GM21723 (cell line): ENCODE results near the gene ZAP70.

Source experiments
- ATAC-seq: cut with Tn5 transposase; IDR thresholded peaks from one replicate; pipeline ENCODE4 v1.9.1; 2021; ENCODE audit warnings: mild to moderate bottlenecking, moderate library complexity; ENCODE audit not compliant: unreplicated experiment

ZAP70 gene

GRCh38 chr2:97715951-97716694, 2.7 kb downstream of the ZAP70 start:
- no peak for ATAC-seq

- ATAC-seq, result no peak
These were observed 3.6 kb downstream of the ZAP70 start for GRCh38 chr2:97716695-97717612.

GRCh38 chr2:97717613-97717995, 4.2 kb downstream of the ZAP70 start:
- no peak for ATAC-seq

- ATAC-seq, result peak; percentile 75
These were observed 4.9 kb downstream of the ZAP70 start for GRCh38 chr2:97718051-97718882.

DNA sequence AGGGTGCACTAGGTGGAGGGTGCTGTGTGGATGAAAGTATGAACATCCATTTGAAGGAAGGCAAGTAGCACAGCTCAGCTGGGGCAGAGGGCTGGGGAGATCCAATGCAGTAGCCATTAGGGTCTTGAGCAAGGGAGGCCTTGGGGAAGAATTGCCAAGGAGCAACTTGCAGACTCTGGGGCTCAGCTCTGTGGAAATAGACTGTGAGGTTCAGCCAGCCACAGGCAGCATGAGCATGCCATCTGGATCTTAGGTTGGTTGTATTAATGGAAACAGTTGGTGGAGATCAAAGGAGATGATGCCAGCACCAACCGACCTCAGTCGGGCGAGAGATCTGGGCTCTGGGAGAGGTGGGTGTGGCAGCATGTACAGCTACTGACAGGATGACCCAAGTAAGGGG, 5.6 kb downstream of the ZAP70 start:
- peak; percentile 10 for ATAC-seq

DNA sequence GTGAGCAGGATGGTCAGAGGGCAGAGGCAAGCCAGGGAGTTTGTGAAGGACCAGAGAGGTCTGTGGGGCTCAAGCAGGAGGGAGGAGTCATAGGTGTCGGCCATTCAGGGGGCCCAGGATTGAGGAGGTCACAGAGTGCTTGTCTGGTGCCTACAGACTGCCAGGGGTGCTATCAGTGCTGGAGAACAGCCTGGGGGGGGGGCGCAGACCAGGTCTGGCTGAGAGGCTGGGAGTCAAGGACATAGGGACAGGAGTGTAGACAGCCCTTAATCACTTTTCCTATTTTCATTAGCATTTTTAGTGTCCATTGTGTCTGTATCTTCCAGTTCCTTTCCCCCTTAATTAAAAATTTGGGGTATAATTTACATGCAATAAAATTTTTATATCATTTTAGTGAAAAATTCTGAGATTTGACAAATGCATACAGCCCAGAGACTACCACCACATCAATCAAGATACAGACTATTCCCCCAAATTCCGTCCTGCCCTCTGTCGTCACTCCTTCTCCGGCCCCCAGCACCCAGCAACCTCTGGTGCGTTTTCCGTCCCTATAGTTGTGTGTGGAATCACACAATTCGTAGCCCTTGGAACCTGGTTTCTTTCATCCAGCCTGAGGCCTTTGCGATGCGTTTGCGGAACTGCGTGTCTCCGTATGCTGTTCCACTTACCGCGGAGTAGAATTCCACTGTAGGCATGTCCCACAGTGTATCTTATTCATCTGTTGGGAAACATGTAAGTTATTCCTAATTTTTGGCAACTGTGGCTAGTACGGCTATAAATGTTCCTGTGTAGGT, 6.2 kb downstream of the ZAP70 start:
- no peak for ATAC-seq

DNA sequence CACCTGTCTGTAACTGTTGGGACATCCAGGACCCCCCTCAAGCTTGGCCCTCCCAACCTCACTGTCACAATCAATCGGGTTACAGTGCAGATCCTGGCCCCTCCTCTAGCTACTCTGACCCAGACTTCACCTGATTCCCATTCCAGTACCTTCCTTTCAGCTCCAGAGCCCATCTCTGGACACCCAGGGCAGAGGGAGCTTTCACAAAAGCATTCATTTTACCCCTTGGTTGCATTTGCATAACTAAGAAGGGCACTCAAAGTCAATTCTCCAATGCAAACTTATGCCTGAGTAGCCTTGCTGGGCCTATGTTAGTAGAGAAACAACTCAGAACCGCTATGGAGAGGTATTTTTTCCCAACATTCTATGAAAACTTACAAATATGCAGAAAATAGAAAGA, 7.4 kb downstream of the ZAP70 start:
- no peak for ATAC-seq

DNA sequence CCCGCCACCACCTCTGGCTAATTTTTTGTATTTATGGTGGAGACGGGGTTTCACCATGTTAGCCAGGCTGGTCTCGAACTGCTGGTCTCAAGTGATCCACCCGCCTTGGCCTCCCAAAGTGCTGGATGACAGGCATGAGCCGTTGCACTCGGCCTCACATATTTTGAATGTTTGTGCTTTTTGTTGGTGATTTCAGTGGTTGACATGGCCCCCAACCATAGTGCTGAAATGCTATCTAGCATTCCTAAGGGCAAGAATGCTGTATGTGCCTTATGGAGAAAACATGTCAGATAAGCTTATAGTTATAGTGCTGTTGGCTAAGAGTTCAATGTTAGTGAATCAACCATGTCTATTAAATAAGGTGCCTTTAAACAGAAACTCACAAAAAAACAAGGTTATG, 8.9 kb downstream of the ZAP70 start:
- ATAC-seq, result no peak

GRCh38 chr2:97723156-97724072, 10.0 kb downstream of the ZAP70 start:
- ATAC-seq, result no peak

DNA sequence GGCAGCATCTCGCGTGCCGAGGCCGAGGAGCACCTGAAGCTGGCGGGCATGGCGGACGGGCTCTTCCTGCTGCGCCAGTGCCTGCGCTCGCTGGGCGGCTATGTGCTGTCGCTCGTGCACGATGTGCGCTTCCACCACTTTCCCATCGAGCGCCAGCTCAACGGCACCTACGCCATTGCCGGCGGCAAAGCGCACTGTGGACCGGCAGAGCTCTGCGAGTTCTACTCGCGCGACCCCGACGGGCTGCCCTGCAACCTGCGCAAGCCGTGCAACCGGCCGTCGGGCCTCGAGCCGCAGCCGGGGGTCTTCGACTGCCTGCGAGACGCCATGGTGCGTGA, 10.7 kb downstream of the ZAP70 start:
- no peak for ATAC-seq

GRCh38 chr2:97724501-97724900, 11.1 kb downstream of the ZAP70 start:
- ATAC-seq, result no peak

DNA sequence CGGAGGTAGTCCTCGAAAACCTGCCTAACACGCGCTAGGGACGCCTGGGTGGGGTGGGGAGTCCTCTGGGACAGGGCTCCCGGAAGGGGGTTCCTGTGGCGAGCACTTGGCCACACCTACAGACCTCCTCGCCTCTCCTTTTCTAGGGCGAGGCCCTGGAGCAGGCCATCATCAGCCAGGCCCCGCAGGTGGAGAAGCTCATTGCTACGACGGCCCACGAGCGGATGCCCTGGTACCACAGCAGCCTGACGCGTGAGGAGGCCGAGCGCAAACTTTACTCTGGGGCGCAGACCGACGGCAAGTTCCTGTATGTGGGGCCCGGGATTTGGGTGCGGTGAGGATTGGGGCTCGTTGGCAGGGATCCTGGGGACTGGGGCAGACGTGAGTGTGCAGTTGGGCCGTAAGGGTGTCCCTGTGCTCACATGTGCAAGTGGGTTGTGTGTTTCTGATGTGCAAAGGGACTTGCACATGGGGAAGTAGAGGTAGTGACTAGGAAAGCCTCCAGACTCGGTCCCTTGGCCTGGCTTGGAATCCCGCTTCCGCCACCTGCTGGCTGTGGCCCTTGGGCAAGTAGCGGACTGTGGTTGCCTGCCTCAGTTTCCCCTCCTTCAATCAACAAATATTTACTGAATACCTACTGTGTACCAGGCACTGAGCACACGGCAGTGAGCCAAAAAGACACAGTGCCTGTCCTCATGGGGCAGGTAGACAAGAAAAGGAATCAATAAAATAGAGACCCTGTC, 11.7 kb downstream of the ZAP70 start:
- ATAC-seq, result no peak

DNA sequence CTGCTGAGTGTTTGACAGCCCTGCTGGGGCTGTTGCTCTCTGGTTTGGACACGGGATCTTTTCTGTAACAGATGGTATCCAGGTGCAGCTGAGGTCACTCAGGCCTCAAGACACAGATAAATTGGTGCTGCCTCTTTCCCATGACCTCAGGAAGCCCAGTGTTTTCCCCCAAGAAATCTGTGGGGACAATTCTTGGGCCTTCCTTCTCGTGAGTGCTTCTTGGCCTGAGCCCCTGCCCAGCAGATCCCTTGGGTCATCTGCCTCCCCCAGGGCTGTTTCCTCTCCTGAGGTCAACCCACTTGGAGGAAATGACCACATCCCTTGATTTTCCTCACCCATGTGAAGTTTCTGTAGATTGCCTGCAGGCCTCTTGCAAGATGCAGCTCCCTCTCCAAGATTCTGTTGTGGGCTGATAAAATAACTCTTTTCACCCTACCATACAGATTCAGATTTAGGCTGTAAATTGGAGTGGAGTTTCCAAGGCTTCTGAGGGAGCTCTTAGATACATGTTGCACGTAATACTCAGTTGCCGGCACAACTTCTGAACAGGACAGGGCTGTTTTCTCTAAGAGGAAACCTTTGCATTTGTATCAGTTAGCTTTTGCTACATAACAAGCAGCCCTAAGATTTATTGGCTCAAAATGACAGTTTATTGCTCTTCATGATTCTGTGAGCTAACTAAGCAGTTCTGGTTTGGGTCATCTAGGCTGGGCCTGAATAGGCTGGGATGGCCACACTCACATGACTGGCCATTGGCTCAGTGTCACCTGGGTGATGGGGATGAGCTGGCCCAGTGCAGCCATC, 13.1 kb downstream of the ZAP70 start:
- ATAC-seq, result no peak

GRCh38 chr2:97727296-97727695, 13.9 kb downstream of the ZAP70 start:
- ATAC-seq, result no peak

GRCh38 chr2:97728091-97728731, 14.8 kb downstream of the ZAP70 start:
- no peak for ATAC-seq

- no peak for ATAC-seq
These were observed 16.9 kb downstream of the ZAP70 start for GRCh38 chr2:97730245-97730644.

DNA sequence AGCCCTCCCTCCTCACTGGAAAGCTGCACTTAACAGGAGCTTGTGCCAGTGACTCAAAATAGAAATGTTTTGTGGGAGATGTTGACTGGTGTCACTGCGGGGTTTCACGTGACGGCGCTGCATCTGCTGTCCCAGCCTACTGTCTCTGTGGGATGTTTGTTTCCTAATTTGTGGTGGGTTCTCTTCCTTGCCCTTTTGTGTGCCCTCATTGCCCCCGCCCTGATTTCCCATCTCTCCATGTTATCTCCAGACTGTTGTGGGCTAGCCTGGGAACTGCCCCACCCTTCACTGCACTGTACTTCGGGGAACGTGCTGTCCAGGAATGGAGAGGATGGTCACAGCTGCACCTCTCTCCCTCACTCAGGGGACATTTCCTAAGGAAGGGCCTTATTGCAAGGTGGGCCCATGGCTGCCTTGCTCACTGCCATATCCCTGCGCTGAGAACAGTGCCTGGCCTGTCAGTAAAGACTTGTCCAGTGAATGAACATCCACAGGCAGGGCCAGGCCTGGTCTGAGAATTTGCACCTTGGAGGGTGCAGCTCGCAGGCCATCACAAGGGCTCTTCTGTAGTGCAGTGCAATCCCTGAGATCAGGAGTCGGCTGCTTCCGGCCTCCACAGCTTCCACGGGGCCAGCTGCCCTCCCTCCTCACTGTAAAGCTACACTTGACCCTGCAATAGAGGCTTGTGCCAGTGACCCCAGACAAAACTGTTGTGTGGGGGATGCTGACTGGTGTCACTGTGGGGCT, 18.1 kb downstream of the ZAP70 start:
- ATAC-seq, result no peak
